Limb (tissue), 2 donors: ENCODE results near the gene OPRL1.

Source experiments
- DNase-seq, 2 donors: peaks; one replicate each; pipeline ENCODE4 v3.0.0-alpha.2; 2016; ENCODE audit errors: extremely low spot score in 2 of 2

OPRL1 gene

DNA sequence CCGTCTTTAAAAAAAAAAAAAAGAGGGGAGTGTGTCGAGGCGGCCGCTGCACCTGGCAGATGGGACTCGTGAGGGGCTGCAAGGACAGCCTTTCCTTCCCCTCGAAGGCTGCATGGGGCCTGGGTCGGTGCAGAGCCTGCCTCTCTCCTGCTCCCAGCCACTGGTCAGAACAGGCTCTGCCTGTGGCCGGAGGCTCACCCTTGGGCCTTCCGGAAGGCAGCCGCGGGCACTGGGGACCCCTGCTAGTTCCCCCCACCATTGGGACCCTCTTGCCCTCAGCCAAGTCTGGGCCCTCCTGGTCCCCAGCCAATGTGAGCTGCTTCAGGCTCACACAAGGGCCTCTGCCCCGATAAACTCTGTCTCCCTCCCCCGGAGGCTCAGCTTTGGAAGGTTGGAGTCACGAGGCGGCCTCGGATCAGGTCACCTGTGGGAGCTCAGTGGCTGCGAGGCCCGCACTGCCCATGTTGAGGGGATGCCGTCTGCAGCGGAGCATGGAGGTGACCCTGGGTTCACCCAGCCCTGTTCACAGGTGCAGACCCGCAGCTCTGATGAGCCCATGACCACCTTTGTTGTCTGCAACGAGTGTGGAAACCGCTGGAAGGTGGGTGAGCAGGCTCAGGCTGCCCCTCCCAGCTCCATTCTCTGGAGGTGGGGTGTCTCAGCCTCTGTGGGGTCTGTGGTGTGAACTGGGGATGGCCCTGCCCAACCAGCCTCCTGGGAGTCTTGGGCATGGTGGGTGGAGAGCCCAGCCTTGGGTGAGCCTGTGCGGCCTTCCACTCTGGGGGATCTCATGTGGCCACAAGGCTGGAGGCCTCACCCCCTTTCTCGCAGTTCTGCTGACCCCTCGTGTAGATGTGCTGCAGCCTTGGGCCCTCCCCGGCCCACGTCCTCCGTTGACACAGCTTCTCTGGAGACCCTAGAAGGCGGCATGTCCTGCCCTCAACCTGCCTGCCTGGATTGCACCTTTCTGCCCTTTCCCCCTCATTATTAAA, 8.2 kb upstream of the OPRL1 start:
- DNase-seq = no peak

- no peak for DNase-seq
Measured at GRCh38 chr20:64072498-64073063, 7.3 kb upstream of the OPRL1 start.

DNA sequence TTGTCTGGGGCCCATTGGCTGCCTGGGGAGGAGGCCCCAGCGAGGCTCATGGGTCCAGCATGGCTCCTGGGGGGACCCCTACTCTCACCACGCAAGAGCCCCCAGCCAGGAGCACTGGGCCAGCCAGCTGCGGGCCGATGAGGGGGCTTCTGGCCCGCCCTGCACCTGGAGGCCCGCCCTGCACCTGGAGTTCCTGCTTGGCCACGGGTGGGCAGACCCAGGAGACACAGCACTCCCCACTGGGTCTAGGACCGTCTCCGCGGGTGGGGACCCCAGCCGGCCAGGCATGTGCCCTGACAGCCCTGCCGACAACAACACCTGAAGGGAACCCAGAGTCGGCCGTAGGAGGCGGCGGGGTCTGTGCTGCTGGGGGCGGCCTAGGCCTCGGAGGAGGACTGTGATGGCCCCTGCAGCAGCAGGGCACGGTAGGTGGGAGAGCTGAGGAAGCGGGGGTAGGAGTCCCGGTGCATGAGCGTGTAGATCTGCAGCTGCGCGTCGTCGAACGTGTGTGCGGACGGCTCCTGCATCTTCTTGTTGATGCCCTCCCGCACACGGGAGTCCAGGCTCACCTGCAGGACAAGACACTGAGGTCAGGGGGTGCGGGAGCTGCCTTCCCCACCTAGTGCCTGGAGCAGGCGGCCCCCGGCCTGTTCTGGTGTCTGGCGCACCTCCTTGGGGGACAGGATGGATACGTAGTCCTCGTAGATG, 6.3 kb upstream of the OPRL1 start:
- no peak for DNase-seq

DNA sequence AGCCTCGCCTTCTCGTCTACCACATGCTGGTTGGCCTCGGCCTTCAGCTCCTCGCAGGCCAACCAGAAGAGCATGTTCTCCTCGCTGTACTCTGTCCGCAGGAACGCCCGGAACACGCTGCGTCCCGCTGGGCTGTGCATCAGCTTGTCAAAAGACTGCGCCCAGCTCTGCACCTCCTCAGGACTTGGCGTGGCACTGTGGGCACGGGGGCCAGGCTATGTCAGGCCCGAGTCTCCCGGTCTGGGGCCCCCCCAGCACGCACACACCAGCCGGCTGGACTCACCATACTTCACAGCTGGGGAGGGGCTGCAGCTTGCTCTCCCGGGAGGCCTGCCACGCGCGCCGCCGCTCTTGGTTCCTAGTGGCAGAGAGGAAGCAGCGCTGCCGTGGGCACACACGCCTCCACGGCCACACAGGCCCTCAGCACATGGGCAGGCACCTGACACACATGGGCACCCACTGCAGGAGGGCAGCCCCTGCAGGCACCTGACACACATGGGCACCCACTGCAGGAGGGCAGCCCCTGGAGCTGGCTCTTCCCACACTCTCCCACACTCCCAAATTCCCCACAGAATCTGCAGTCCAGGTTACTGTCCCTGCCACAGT, 5.6 kb upstream of the OPRL1 start:
- DNase-seq = no peak

GRCh38 chr20:64074963-64075362, 4.9 kb upstream of the OPRL1 start:
- no peak for DNase-seq

DNA sequence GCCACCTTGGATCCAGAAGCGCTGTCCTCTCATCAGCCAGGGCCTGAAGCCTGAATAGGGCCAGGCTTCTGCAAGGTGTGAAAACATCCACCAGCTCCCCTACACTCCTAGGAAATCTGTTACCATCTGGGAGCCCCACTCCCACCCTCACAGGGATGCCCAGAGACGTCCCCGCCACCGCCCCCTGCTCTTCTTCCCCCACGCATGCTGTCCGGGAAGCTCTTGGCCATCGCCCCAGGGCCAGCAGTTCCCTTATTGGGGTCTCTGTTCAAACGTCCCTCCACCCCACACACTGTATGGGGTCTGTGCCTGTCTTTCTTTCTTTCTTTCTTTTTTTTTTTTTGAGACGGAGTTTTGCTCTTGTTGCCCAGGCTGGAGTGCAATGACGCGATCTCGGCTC, 4.3 kb upstream of the OPRL1 start:
- DNase-seq = no peak

DNA sequence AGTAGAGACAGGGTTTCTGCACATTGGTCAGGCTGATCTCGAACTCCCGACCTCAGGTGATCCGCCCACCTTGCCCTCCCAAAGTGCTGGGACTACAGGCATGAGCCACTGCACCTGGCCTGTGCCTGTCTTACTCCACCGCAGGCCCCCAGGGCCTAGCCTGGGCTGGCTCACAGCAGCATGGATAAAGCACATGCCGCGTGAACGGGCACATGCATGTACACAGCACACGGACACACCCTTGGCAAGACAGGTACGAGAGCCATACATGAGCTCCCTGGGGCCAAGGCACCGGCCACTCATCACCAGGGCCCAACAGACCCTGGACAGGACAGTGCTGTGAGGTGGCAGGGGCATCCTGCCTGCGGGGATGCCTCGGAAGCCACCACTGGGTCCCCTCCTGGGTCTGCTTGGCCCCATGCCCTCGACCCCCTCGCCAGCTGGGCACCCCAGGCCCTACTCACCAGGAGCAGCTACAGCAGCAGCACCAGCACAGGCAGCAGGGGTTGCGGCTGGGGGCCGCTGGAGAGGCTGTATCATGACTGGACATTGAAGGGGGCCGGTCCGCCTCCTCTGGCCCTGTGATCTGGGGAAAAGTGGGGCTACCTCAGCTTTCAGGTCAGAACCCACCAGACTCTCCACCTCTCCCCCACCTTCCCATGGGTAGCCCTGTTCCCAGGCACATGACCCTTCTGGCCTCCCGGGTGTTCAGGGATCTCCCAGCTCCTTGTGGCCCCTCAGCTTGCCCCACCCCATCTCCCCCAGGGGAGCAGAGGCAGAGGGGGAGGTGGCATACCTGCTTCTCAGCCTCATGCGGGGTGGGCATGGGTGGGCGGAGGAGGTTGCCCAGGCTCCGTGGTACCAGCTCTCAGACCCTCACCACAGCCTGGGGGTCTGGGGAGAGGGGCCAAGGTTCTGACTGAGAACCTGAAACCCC, 3.6 kb upstream of the OPRL1 start:
- DNase-seq = no peak

- no peak for DNase-seq
Measured at GRCh38 chr20:64077094-64077493, 2.8 kb upstream of the OPRL1 start.

DNA sequence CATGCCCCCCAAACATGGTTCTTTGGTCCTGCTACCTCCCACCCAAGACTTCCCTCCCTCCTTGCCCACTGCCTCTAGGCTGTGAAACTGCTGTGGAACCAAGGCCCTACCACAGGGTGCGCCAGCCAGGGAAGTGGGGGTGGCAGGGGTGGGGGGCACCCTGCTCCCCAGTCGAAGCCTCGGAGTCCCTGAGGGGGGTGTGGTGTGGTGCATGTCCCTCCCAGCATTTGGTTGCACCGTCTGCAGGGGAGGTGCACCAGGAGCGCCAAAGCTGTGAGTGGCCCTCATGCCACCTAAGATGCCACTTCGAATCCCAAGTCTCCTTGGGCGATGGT, 2.4 kb upstream of the OPRL1 start:
- DNase-seq = no peak

DNA sequence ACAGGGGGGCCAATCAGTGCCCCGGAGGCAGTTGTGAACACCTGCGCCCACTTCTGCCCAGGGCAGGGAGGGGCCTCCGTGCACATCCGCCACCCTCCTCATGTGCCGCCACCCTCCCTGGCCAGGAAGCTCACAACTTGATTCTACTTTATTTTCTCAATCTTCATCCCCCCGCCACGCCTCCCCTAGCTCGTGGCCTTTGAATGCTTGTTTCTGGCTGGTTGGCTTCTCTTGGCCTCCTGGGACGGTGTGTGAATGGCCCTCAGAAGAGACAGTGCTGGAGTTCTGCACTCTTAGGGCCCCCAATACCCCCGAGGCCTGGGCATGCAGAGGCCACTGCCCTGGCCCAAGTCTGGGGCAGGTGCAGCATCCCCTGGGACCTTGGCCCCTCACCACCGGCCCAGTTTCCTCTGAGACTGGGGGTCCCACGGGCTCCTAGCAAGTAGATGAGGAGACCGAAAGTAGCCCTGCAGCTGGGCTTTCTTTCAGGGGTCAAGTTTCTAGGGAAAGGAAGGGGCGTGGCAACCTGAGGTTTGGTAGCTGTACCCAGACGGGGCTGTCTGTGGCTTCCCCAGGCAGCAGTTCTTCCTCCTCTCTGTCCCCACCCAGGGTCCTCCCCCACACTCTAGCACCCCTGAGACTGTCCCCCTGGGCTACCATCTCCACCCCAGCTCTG, 1.9 kb upstream of the OPRL1 start:
- no peak for DNase-seq

GRCh38 chr20:64078934-64079272, 979 bp upstream of the OPRL1 start:
- DNase-seq = no peak

GRCh38 chr20:64079273-64080012, 439 bp upstream of the OPRL1 start, which contains the start of gene RGS19:
Gene RGS19 (minus strand): TSS chr20:64079518. CDS start chr20:64076886, 2,632 bp downstream.
- DNase-seq = peak; percentile 78 to 86

- DNase-seq = no peak
Measured at GRCh38 chr20:64080813-64081623, 1.1 kb downstream of the OPRL1 start.

DNA sequence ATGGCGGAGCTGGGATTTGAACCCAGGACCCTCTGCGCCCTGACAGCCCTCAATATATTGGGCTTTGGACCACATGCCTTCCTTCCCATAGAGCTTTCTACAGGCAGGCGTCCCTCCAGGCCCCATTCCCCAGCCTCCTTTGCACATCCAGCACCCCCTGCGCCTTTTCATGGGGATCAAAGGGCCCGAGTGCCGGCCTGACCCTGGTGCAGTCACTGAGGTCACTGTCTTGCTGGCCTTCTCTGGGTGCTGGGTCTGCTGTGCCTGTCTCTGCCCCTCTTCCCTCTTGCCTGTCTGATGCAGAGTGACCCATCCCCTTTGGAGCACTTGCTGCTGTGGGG, 1.7 kb downstream of the OPRL1 start:
- DNase-seq = no peak

DNA sequence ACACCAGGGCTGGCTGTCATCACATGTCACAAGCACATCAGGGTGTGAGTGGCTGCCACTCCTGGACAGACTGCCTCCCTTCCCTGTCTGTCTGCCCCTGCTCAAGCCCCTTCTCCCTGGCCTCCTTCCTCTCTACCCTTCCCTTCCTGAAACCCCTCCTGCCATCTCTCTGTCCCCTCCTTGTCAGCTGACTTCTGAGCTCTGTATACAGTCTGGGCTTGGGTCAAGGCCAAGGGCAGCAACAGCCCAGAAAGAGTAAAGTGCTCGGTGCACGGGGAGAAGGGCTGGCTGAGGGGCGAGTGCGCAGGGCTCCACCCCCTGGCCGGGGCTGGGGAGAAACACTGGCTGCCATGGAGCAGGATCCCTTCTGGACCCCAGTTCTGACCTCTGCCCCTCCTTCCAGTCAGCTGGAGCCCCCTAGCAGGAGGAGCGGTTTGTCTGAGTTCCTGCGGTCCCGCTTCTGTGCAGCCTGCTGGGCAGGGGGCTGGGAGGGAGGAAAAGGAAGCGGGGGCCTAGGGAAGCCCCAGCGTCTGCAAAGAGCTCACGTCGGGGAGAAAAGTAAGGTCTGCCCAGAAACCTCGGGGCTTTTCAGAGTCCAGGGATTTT, 2.3 kb downstream of the OPRL1 start:
- no peak for DNase-seq

- DNase-seq = no peak
Measured at GRCh38 chr20:64082820-64083377, 3.0 kb downstream of the OPRL1 start.

GRCh38 chr20:64083378-64083803, 3.5 kb downstream of the OPRL1 start:
- DNase-seq = peak; percentile 60 to 86
